PFSK-1 (cell line): ENCODE results near the gene AGPAT3.

ENCODE experiments used
- POLR2AphosphoS5 ChIP-seq: IDR thresholded peaks from 2 replicates; pipeline ENCODE4 v1.6.1; 2012; ENCODE audit warnings: low read depth, mild to moderate bottlenecking, control low read depth, low read length, moderate library complexity
- REST ChIP-seq, 2 experiments: IDR thresholded peaks; 2 replicates each; pipeline versions ENCODE4 v1.6.1 to v1.8.0; 2011 to 2012; ENCODE audit warnings: low read depth in 2 of 2, low read length in 2 of 2, control low read depth in 1 of 2, inconsistent platforms in 1 of 2, mild to moderate bottlenecking in 1 of 2, moderate library complexity in 1 of 2; ENCODE audit not compliant: insufficient read depth in 1 of 2
- SIN3A ChIP-seq: IDR thresholded peaks from 2 replicates; pipeline ENCODE4 v1.6.1; 2012; ENCODE audit warnings: mild to moderate bottlenecking, low read length, moderate library complexity, borderline replicate concordance; ENCODE audit not compliant: insufficient read depth
- TAF1 ChIP-seq: IDR thresholded peaks from 2 replicates; pipeline ENCODE4 v1.6.1; 2012; ENCODE audit warnings: low read length, control low read depth, borderline replicate concordance; ENCODE audit not compliant: insufficient read depth

GRCh38 chr21:43849532-43850299 lies 15.3 kb upstream of the AGPAT3 start:
- TF ChIP-seq POLR2AphosphoS5 (no peak), REST (IDR thresholded peaks at IDR 0.05; ENCODE audit: insufficient read depth in 1 of 2, low read depth in 2 of 2, low read length in 2 of 2) (no peak), TAF1 (no peak), SIN3A (no peak)
